PC-9 (cell line): ENCODE data around the gene RNF187. TPM values are rescaled to one million over a fixed set of nuclear protein-coding genes. Genes with fewer than 3 reads are reported as not detected.

ENCODE experiments used
- BruUV-seq: library from RNA; stranded (reverse); fragments of 400-500 nt; replicated peaks from 2 replicates; lab custom pipeline; 2021; lab: Mats Ljungman, UMichigan
- CTCF ChIA-PET: fragments of 300-600 bp; sonication (Branson Sonifier 250); formaldehyde crosslinking; loops from one replicate; lab custom pipeline; 2022; ENCODE audit warnings: antibody characterized with exemption; lab: Charles Lee
- POLR2A ChIA-PET: fragments of 300-600 bp; sonication (Branson Sonifier 250); formaldehyde crosslinking; loops from one replicate; lab custom pipeline; 2022; ENCODE audit warnings: antibody characterized with exemption; ENCODE audit not compliant: unreplicated experiment; lab: Charles Lee
- DNase-seq, 2 experiments: peaks; one replicate each; pipeline versions ENCODE4 v3.0.0 to v3.0.0-alpha.2; 2015 to 2022; ENCODE audit warnings: mixed read lengths in 1 of 2
- H2AFZ ChIP-seq: fragments of 200-600 bp; sonication (generic); 2 replicates; pipeline ENCODE4 v1.8.1; 2017; ENCODE audit warnings: antibody characterized with exemption
- H3F3A ChIP-seq: fragments of 200-600 bp; sonication (generic); 2 replicates; pipeline ENCODE4 v1.8.1; 2017; ENCODE audit warnings: antibody characterized with exemption, mild to moderate bottlenecking, low read depth; ENCODE audit not compliant: insufficient read depth
- H3K27ac ChIP-seq: fragments of 200-600 bp; sonication (generic); 2 replicates; pipeline ENCODE4 v1.6.1; 2016; ENCODE audit warnings: mixed run types
- H3K27me3 ChIP-seq: fragments of 200-600 bp; sonication (generic); 2 replicates; pipeline ENCODE4 v1.6.1; 2016; ENCODE audit warnings: low read depth, mixed run types; ENCODE audit not compliant: insufficient read depth
- H3K36me3 ChIP-seq: fragments of 200-600 bp; sonication (generic); 2 replicates; pipeline ENCODE4 v1.6.1; 2016; ENCODE audit warnings: low read depth, mixed run types
- H3K4me1 ChIP-seq: fragments of 200-600 bp; sonication (generic); replicated peaks from 2 replicates; pipeline ENCODE4 v1.6.1; 2016; ENCODE audit warnings: mixed run types; ENCODE audit not compliant: insufficient read depth
- H3K4me2 ChIP-seq: fragments of 200-600 bp; sonication (generic); 2 replicates; pipeline ENCODE4 v1.6.1; 2017; ENCODE audit warnings: mixed run types
- H3K4me3 ChIP-seq: fragments of 200-600 bp; sonication (generic); 2 replicates; pipeline ENCODE4 v1.6.1; 2016; ENCODE audit warnings: mixed run types
- H3K79me2 ChIP-seq: fragments of 200-600 bp; sonication (generic); 2 replicates; pipeline ENCODE4 v1.6.1; 2017; ENCODE audit warnings: low read depth, mixed run types
- H3K9me2 ChIP-seq: fragments of 200-600 bp; sonication (generic); 2 replicates; pipeline ENCODE4 v1.8.1; 2017; ENCODE audit warnings: mild to moderate bottlenecking; ENCODE audit not compliant: insufficient read depth
- H3K9me3 ChIP-seq: fragments of 200-600 bp; sonication (generic); 2 replicates; pipeline ENCODE4 v1.8.1; 2016; ENCODE audit warnings: low read depth; ENCODE audit not compliant: insufficient read depth
- H4K20me1 ChIP-seq: fragments of 200-600 bp; sonication (generic); 2 replicates; pipeline ENCODE4 v1.8.1; 2017; ENCODE audit not compliant: insufficient read depth
- EZH2 ChIP-seq: fragments of 200-600 bp; sonication (generic); IDR thresholded peaks from 2 replicates; pipeline ENCODE4 v1.8.0; 2017; ENCODE audit warnings: antibody characterized with exemption, low read depth
- intact Hi-C: fragments of 100-400 bp; cut with micrococcal nuclease; formaldehyde crosslinking; loops from one replicate; pipeline ENCODE4 v1.10.0; 2022; ENCODE audit not compliant: unreplicated experiment
- total RNA-seq: library from RNA; stranded (reverse); gene quantifications from 2 replicates; pipeline ENCODE4 v1.2.3, GENCODE V29; 2021
- TF ChIP-seq, protein P1 (sequence below): fragments of 200-600 bp; sonication (generic); conservative IDR thresholded peaks from 2 replicates; pipeline ENCODE4 v1.6.1; 2017; ENCODE audit warnings: mixed run types, antibody characterized with exemption, mild to moderate bottlenecking, moderate library complexity

RNF187 gene
- total RNA-seq, 1 experiment from 2014 or later = 182 TPM

DNA sequence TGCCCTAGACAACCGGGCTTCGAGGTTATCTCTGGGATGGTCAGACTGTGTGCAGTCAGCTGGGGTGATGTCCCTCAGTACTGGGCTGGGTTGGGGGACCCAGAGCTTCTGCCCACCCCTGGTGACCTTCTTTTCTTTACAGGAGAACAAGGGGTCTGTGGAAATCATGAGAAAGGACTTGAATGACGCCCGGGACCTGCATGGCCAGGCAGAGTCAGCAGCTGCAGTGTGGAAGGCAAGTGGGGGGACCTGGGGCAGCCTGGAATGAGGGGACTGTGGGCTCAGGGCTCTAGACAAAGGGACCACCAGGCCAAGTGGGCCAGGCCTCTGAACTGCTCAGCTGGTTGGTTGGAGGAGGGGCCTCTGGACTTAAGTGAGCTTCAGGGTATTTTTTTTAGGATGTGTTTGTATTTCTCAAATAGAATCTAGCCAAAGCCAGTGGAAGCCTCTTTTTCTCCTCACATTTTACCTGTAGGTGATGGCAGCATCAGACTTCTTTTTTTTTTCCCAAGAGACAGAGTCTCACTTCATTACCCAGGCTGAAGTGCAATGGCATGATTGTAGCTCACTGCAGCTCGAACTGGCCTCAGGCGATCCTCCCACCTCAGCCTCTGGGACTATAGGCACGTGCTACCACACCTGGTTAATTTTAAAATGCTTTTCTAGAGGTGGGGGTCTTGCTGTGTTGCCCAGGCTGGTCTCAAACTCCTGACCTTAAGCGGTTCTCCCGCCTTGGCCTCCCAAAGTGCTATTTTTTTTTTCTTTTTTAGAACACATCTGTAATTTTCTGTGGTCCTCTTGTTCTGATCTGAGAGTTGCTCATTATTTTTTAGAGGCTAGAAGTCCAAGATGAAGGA is 1.9 kb downstream of the RNF187 start:
- H3K4me1 ChIP-seq = peaks cover 34% of the 10 kb centered on the region
- ChIA-PET POLR2A (no interaction called here), CTCF (no interaction called here)
- H3K27me3 ChIP-seq = no peaks in the 10 kb centered on the region
- H3K36me3 ChIP-seq = peaks cover 22% of the 10 kb centered on the region; the same call in 1 of the 2 replicates
- H3K4me2 ChIP-seq = peak overlapping the region; percentile 95
- H3K4me3 ChIP-seq = peak overlapping the region; percentile 96; the same call in 1 of the 2 replicates
- intact Hi-C loops = no loop called here
- TF ChIP-seq EZH2 = no peak
- no peaks in the 10 kb centered on the region; the same call in 1 of the 2 replicates for H4K20me1 ChIP-seq
- peaks cover 22% of the 10 kb centered on the region for H3K79me2 ChIP-seq
- DNase-seq = no peak
- H3F3A ChIP-seq = peaks cover 31% of the 10 kb centered on the region
- no TSS peak for BruUV-seq
- no peaks in the 10 kb centered on the region for H3K9me2 ChIP-seq
- no peak overlapping the region for H3K27ac ChIP-seq
- H2AFZ ChIP-seq = no peak overlapping the region
- H3K9me3 ChIP-seq = no peaks in the 10 kb centered on the region

DNA sequence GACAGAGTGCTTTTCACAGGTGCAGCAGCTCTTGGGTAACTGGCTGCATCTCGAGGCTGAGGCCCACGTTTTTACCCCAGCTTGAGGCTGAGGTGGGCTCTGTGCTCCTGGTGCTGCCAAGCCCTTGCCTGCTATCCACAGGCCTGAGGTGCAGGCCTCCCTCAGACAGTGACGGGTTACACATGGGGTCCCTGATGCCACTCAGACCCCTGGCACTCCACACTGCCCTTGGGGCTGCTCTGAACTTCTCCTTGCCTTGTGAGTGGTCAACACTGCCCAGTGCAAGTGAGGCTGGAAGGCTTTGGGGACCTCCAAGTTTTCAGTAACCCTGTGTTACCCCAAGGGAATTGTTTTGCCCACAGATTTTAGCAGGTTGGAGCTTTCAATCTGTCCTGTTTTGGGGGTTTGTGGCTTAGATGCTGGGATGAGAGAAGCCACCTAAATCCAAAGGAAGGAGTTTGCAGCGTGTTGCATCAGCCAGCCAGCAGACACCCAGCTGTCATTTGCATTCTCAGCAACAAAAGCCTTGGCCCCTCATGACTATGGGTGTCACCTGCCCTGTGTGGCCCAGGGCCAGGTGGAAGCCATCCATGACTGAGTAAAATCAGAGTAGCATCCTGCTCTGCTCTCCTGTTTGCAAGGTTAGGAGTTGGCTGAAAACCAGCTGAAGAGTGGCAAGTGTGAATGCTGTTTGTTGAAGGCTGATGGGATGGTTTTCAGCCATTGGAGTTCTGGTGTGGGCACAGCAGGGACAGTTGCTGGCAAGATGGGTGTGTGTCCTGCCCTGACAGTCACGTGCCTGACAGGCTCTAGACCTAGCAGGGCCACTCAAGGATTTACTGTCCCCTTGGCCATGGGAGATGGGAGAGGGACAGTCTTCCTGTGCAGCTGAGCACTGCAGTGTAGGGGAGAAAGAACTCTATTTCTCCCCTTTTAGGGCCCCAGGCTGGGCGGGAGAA is 3.2 kb downstream of the RNF187 start:
- TF ChIP-seq, protein P1, sequence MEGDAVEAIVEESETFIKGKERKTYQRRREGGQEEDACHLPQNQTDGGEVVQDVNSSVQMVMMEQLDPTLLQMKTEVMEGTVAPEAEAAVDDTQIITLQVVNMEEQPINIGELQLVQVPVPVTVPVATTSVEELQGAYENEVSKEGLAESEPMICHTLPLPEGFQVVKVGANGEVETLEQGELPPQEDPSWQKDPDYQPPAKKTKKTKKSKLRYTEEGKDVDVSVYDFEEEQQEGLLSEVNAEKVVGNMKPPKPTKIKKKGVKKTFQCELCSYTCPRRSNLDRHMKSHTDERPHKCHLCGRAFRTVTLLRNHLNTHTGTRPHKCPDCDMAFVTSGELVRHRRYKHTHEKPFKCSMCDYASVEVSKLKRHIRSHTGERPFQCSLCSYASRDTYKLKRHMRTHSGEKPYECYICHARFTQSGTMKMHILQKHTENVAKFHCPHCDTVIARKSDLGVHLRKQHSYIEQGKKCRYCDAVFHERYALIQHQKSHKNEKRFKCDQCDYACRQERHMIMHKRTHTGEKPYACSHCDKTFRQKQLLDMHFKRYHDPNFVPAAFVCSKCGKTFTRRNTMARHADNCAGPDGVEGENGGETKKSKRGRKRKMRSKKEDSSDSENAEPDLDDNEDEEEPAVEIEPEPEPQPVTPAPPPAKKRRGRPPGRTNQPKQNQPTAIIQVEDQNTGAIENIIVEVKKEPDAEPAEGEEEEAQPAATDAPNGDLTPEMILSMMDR = no peak
- no peak for TF ChIP-seq EZH2
- Histone ChIP-seq H3K27ac (peak overlapping the region; percentile 83), H3K4me3 (no peak overlapping the region), H3K79me2 (peaks cover 22% of the 10 kb centered on the region), H3K27me3 (no peaks in the 10 kb centered on the region), H3K4me1 (peaks cover 30% of the 10 kb centered on the region), H3K9me2 (no peaks in the 10 kb centered on the region), H3K36me3 (peaks cover 22% of the 10 kb centered on the region; the same call in 1 of the 2 replicates), H3K9me3 (no peaks in the 10 kb centered on the region), H2AFZ (no peak overlapping the region), H3K4me2 (peak overlapping the region; percentile 95), H3F3A (peaks cover 23% of the 10 kb centered on the region), H4K20me1 (no peaks in the 10 kb centered on the region; the same call in 1 of the 2 replicates)
- intact Hi-C loops = no loop called here
- CTCF ChIA-PET = no interaction called here
- DNase-seq = peak in 1 of 2 experiments; percentile 41
- POLR2A ChIA-PET = interaction anchor here (0.5 kb wide), 1 partner anchor 83 kb away, joined by 19 read pairs; no protein-coding TSS in a partner anchor
- no TSS peak for BruUV-seq

DNA sequence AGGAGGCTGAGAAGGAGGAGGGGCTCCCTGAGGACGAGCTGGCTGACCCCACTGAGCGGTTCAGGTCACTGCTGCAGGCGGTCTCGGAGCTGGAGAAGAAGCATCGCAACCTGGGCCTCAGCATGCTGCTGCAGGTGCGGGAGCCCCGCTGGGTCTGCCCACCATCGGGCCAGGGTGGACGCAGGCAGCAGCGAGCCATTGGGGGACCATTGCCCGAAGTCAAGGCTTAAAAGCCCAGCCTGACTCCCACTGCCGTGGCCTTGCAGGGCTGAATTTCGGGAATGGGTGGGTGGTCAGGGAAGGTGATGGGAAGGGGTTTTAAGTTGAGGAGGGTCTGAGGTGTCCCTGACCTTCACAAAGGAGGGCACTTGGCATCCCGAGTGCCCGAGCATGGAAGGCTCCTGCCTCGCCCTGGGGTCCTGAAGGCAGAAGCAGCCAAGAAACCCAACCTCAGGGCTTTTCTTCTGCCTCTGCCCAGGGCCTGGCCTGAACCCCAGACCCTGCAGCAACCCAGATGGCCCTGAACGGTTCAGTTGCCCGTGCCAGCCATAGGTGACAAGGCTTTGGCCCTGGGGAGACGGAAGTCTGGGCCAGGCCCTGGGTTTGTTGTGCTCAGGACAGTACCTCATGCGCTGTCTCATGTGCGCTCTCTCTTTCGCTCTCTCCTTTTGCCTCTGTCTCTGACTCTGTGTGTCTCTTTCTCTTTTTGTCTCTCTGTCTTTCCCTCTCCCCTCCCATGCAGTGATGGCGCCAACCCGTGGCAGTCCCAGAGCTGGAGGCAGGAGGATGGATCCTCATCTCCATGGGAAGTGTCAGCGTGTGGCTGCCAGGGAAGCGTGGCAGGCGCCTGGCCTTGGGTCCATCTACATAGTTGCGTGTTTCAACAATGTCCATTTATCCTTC is 6.2 kb downstream of the RNF187 start:
- Histone ChIP-seq H3K79me2 (peaks cover 15% of the 10 kb centered on the region), H3K36me3 (peaks cover 22% of the 10 kb centered on the region; the same call in 1 of the 2 replicates), H3K4me2 (no peak overlapping the region), H3K27me3 (no peaks in the 10 kb centered on the region), H3K9me2 (no peaks in the 10 kb centered on the region), H3F3A (peaks cover 7% of the 10 kb centered on the region; the same call in 1 of the 2 replicates), H4K20me1 (no peaks in the 10 kb centered on the region; the same call in 1 of the 2 replicates), H3K4me1 (peaks cover 22% of the 10 kb centered on the region), H2AFZ (no peak overlapping the region), H3K4me3 (no peak overlapping the region), H3K9me3 (no peaks in the 10 kb centered on the region), H3K27ac (no peak overlapping the region)
- ChIA-PET CTCF (no interaction called here), POLR2A (interaction anchor here (0.7 kb wide), 1 partner anchor 100 kb away, joined by 24 read pairs; no protein-coding TSS in a partner anchor)
- DNase-seq = no peak
- intact Hi-C loops = no loop called here
- TF ChIP-seq EZH2 = no peak
- TF ChIP-seq, protein P1 = no peak
- BruUV-seq = no TSS peak
